K562 (cell line): ENCODE results near the gene FAM227A. TPM values are rescaled to one million over a fixed set of nuclear protein-coding genes. Genes with fewer than 3 reads are reported as not detected.

Experiments used
- ATAC-seq: fragments of 200-7000 bp; cut with Tn5 transposase; 3 replicates; pipeline ENCODE4 v1.9.1; 2020; ENCODE audit warnings: moderate library complexity
- BruUV-seq: library from RNA; stranded (reverse); fragments of 400-500 nt; replicated peaks from 2 replicates; lab custom pipeline; 2021; lab: Mats Ljungman, UMichigan
- CTCF ChIA-PET: fragments of 300-600 bp; formaldehyde crosslinking; extraction: SDS; loops from one replicate; lab custom pipeline; 2021; ENCODE audit warnings: low intra/inter-chr PET ratio; lab: Yijun Ruan, JAX
- POLR2A ChIA-PET: fragments of 300-600, 350-650 bp; sonication (Branson Sonifier 250); formaldehyde crosslinking; extraction: SDS; loops from one replicate; lab custom pipeline; 2021; ENCODE audit warnings: antibody characterized with exemption, inconsistent platforms; lab: Yijun Ruan, JAX
- DNase-seq, 4 experiments: peaks; one replicate each; pipeline versions ENCODE4 v3.0.0 to v3.0.0-alpha.2; 2011 to 2018; ENCODE audit warnings: low spot score in 3 of 4, mixed read lengths in 3 of 4; ENCODE audit errors: extremely low read depth in 1 of 4
- FAIRE-seq: peaks from 2 replicates; lab custom pipeline; 2011; peaks lifted over from hg19 to GRCh38; lab: Jason Lieb, UNC
- H2AFZ ChIP-seq: 2 replicates; pipeline ENCODE4 v1.6.0; 2011; ENCODE audit warnings: low read depth, low read length, control low read depth, inconsistent platforms
- H3K27ac ChIP-seq: fragments of 200-600 bp; 3 replicates; pipeline ENCODE4 v1.8.0; 2011; ENCODE audit warnings: low read depth, mild to moderate bottlenecking, control low read depth, inconsistent platforms, low read length, moderate library complexity, mixed read lengths; ENCODE audit errors: extremely low read depth
- H3K27me3 ChIP-seq, 2 experiments: fragments of 300-600 bp in 1 of 2; 2 replicates in 1 of 2; 3 replicates in 1 of 2; pipeline versions ENCODE4 v1.6.0 to v1.8.0; 2011; ENCODE audit warnings: inconsistent platforms in 2 of 2, low read length in 2 of 2, mild to moderate bottlenecking in 1 of 2, mixed read lengths in 1 of 2, moderate library complexity in 1 of 2; ENCODE audit not compliant: control insufficient read depth in 2 of 2, insufficient read depth in 2 of 2
- H3K36me3 ChIP-seq: fragments of 300-600 bp; 3 replicates; pipeline ENCODE4 v1.8.0; 2011; ENCODE audit warnings: mild to moderate bottlenecking, low read length, inconsistent platforms; ENCODE audit not compliant: control insufficient read depth, insufficient read depth
- H3K4me1 ChIP-seq, 2 experiments: fragments of 200-600 bp in 1 of 2; replicated peaks in 1 of 2; 2 replicates in 1 of 2; 3 replicates in 1 of 2; pipeline versions ENCODE4 v1.5.1 to v1.8.0; 2011; ENCODE audit warnings: inconsistent platforms in 2 of 2, low read length in 2 of 2, mild to moderate bottlenecking in 1 of 2, mixed read lengths in 1 of 2, moderate library complexity in 1 of 2; ENCODE audit not compliant: control insufficient read depth in 2 of 2, insufficient read depth in 2 of 2
- H3K4me2 ChIP-seq: 2 replicates; pipeline ENCODE4 v1.6.1; 2011; ENCODE audit warnings: low read length, control low read depth, inconsistent platforms, mixed read lengths; ENCODE audit not compliant: insufficient read depth
- H3K4me3 ChIP-seq: fragments of 200-600 bp; sonication (generic), shearing (Covaris generic); 2 replicates; pipeline ENCODE4 v1.5.1; 2016; ENCODE audit warnings: control low read depth, inconsistent platforms
- H3K79me2 ChIP-seq: fragments of 200-600 bp; 3 replicates; pipeline ENCODE4 v1.8.0; 2011; ENCODE audit warnings: low read length, inconsistent platforms; ENCODE audit not compliant: control insufficient read depth, insufficient read depth
- H3K9ac ChIP-seq, 2 experiments: 2 replicates each; pipeline versions ENCODE4 v1.6.0 to v1.6.1; 2011; ENCODE audit warnings: low read depth in 2 of 2, low read length in 2 of 2, control low read depth in 1 of 2, inconsistent platforms in 1 of 2, mild to moderate bottlenecking in 1 of 2, mixed read lengths in 1 of 2; ENCODE audit not compliant: insufficient read depth in 1 of 2
- H3K9me1 ChIP-seq: one replicate; pipeline ENCODE4 v1.6.0; 2011; ENCODE audit warnings: inconsistent platforms, mild to moderate bottlenecking, low read length, moderate library complexity; ENCODE audit not compliant: control insufficient read depth, insufficient read depth
- H3K9me3 ChIP-seq: replicated peaks from 2 replicates; pipeline ENCODE4 v1.5.1; 2011; ENCODE audit warnings: low read depth, low read length, inconsistent platforms; ENCODE audit not compliant: control insufficient read depth, insufficient read depth
- H4K20me1 ChIP-seq: replicated peaks from 2 replicates; pipeline ENCODE4 v1.6.1; 2011; ENCODE audit warnings: low read length, inconsistent platforms, mixed read lengths; ENCODE audit not compliant: control insufficient read depth, insufficient read depth
- FIP1L1 ChIP-seq: fragments of 200-400 bp; formaldehyde crosslinking; IDR thresholded peaks from 2 replicates; pipeline ENCODE4 v1.6.1; 2018; ENCODE audit warnings: mild to moderate bottlenecking, low read depth, low read length; ENCODE audit not compliant: poor library complexity, severe bottlenecking
- ILF3 ChIP-seq: fragments of 450-650 bp; IDR thresholded peaks from 2 replicates; pipeline ENCODE4 v1.6.1; 2018; ENCODE audit warnings: antibody characterized with exemption, mild to moderate bottlenecking, moderate library complexity, borderline replicate concordance
- MCM3 ChIP-seq: fragments of 450-650 bp; IDR thresholded peaks from 2 replicates; pipeline ENCODE4 v1.6.1; 2016
- RBBP5 ChIP-seq: fragments of 200-600 bp; sonication (generic); IDR thresholded peaks from 2 replicates; pipeline ENCODE4 v1.6.1; 2012; ENCODE audit warnings: borderline replicate concordance, mild to moderate bottlenecking, low read length, control low read depth, inconsistent platforms; ENCODE audit not compliant: insufficient read depth, poor library complexity, severe bottlenecking
- SIN3B ChIP-seq: fragments of 450-650 bp; IDR thresholded peaks from 2 replicates; pipeline ENCODE4 v1.6.1; 2017; ENCODE audit warnings: low read depth, mild to moderate bottlenecking, moderate library complexity
- ZC3H4 ChIP-seq: sonication (generic); formaldehyde crosslinking; IDR thresholded peaks from 2 replicates; pipeline ENCODE4 v1.9.0; 2021; ENCODE audit warnings: missing genetic modification reagents, borderline replicate concordance
- ZNF324 ChIP-seq: fragments of 250-450 bp; sonication (Bioruptor Pico); IDR thresholded peaks from 2 replicates; pipeline ENCODE4 v1.4.0; 2020; ENCODE audit warnings: mild to moderate bottlenecking
- WGBS: fragments of 100-300 bp; shearing (Covaris generic); methylation state at CpG from one replicate; pipeline ENCODE4 v1.1.6; 2016; ENCODE audit warnings: low coverage, mixed read lengths; ENCODE audit not compliant: insufficient coverage; ENCODE audit errors: missing lambda C conversion rate; 5-methylcytosine and 5-hydroxymethylcytosine counted together
- in situ Hi-C: fragments of 300-500 bp; cut with MboI; formaldehyde crosslinking; loops from 4 replicates; pipeline ENCODE4 v1.15.0; 2018; ENCODE audit warnings: inconsistent platforms, mixed read lengths
- intact Hi-C: fragments of 100-400 bp; cut with micrococcal nuclease; formaldehyde crosslinking; loops from 2 replicates; pipeline ENCODE4 v1.14.2; 2022
- polyA plus RNA-seq, 8 experiments: library from polyadenylated mRNA; depleted of rRNA in 4 of 8; stranded (reverse) in 5 of 8; unstranded in 3 of 8; fragments of >200 nt; fragmentation: Nextera tagmentation in 2 of 8; fragmentation: Illumina TruSeq in 1 of 8; extraction: Ambion mirVana in 2 of 8; extraction: Trizol in 1 of 8; gene quantifications; 2 replicates each; pipeline versions ENCODE4 v1.2.1 to v1.2.3, GENCODE V29; 2011 to 2014; ENCODE audit warnings: inconsistent platforms in 1 of 8, missing spikeins in 1 of 8
- total RNA-seq, 7 experiments: library from RNA; depleted of rRNA in 6 of 7; stranded (reverse); fragments of >200 nt in 6 of 7; fragmentation: Illumina TruSeq in 2 of 7; extraction: Trizol in 2 of 7; gene quantifications; 2 replicates each; pipeline versions ENCODE4 v1.2.1 to v1.2.3, GENCODE V29; 2011 to 2021; ENCODE audit warnings: low replicate concordance in 1 of 7
- TF ChIP-seq, protein P1 (sequence below): fragments of 250-450 bp; sonication (Bioruptor Pico); IDR thresholded peaks from 2 replicates; pipeline ENCODE4 v1.8.0; 2022; ENCODE audit warnings: inconsistent platforms, mild to moderate bottlenecking, moderate library complexity, borderline replicate concordance
- TF ChIP-seq, protein P2 (sequence below), 2 experiments: IDR thresholded peaks; 2 replicates each; pipeline ENCODE4 v1.6.1; 2012; ENCODE audit warnings: improper control_type of control experiment in 2 of 2, low read depth in 2 of 2, low read length in 2 of 2, borderline replicate concordance in 1 of 2
- TF ChIP-seq, protein P3 (sequence below): sonication (generic); formaldehyde crosslinking; IDR thresholded peaks from 2 replicates; pipeline ENCODE4 v1.8.0; 2022; ENCODE audit warnings: mild to moderate bottlenecking, low read depth, missing genetic modification reagents

Gene FAM227A
- total and polyA plus RNA-seq, 9 of the 15 experiments (the other 6 are each of a cell fraction or from before 2014, with no cell fraction given), result 0.10 to 2.2 (median 0.83) TPM

DNA sequence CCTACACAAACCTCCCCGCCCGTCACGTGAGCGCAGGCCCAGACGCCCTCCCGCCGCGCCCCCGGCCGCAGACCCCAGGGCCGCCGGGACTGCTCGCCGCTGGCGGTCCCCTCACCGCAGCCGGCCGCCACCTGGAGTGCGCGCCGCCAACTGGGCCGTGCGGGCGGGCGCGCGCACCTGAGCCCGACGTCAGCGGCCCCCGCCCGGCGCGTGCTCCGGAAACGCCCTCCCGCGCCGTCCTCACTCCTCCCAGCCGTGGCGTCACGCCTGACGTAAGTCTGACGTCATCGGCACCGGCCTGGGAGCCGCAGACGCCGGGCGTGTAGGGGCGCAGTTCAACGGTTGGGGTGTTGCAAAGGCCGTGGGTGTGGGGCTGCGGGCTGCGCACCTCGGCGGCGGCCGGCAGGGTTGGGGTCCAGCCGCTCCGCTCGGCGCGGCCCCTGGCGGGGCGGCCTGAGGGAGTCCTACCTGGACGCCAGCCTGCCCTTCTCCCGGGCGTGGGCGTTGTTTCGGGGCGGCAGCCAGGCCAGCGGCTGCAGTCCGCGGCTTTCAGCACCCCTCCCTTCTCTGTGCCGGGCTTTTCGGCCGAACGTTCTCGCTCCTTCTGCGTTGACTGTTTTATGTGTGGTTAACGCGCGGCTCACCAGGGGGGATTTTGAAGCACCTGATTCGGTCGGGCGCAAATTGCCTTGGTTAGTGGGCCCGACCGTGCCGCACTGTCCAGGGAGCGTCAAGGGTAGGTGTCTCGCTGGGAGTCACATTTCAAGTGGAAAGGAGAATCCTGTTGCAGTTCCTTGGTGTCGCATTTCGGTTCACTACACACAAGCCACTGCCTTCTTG is 44.8 kb upstream of the FAM227A start, which contains the start of gene JOSD1 (continued):
- TF ChIP-seq, protein P1, sequence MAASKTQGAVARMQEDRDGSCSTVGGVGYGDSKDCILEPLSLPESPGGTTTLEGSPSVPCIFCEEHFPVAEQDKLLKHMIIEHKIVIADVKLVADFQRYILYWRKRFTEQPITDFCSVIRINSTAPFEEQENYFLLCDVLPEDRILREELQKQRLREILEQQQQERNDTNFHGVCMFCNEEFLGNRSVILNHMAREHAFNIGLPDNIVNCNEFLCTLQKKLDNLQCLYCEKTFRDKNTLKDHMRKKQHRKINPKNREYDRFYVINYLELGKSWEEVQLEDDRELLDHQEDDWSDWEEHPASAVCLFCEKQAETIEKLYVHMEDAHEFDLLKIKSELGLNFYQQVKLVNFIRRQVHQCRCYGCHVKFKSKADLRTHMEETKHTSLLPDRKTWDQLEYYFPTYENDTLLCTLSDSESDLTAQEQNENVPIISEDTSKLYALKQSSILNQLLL (CRISPR knock-in tag), result no peak

DNA sequence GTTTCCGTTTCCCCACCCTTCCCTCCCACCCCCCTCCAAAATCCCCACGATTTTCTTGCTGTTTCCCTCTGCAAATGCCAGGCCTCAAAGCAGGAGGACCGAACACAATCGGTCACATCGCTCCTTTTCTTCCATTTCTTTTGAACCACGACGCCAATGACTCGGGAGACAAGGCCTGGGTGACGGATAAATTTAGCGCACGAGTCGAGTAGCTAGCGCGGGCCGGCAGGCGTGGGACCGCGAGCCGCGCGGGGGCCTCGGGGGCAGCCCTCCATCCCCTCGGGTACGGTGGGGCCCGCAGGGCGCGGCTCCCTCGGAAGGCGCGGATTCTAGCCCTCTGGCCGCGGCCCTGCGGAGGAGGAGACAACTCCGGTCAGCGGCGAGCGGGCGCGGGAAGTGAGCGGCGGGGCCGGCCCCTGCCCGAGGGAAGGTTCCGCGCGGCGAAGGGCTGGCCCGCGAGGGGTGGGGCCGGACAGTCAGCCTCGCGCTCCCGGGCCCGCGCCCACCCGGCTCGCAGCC is 44.1 kb upstream of the FAM227A start:
- Histone ChIP-seq H3K9me1 (no peaks in the 10 kb centered on the region), H3K9ac (peak overlapping the region; percentile 86 to 96), H3K4me3 (peak overlapping the region; percentile 89), H2AFZ (peak overlapping the region; percentile 61), H3K27me3 (no peaks in the 10 kb centered on the region), H3K9me3 (no peaks in the 10 kb centered on the region), H3K4me1 (peaks cover 39 to 40% of the 10 kb centered on the region in 2 experiments; a peak in 4 of 5 replicates), H3K36me3 (peaks cover 25% of the 10 kb centered on the region), H3K79me2 (peaks cover 55% of the 10 kb centered on the region), H3K4me2 (peak overlapping the region; percentile 83), H3K27ac (peak overlapping the region; percentile 89), H4K20me1 (no peaks in the 10 kb centered on the region; the same call in 1 of the 2 replicates)
- DNase-seq, result peak in 1 of 4 experiments; percentile 64
- intact Hi-C loops (no loop called here), in situ Hi-C loops (no loop called here)
- WGBS, result 0% methylated on average over 34 of the region's 57 CpGs
- no peak for FAIRE-seq
- BruUV-seq, result no TSS peak
- ChIA-PET POLR2A (interaction anchor here (0.6 to 1.5 kb wide), 4 partner anchors 17 to 820 kb away, joined by 3 to 9 read pairs (median 3); partner anchors contain the start of genes ATF4 and TOMM22), CTCF (no interaction called here)
- peak; percentile 53 for ATAC-seq
- TF ChIP-seq ZNF324 (CRISPR knock-in tag) (no peak), ILF3 (0 out of 2 replicates have a peak, but pooled peaks have one; percentile 9), SIN3B (0 out of 2 replicates have a peak, but pooled peaks have one; percentile 25), ZC3H4 (CRISPR knock-in tag) (0 out of 2 replicates have a peak, but pooled peaks have one; percentile 32), RBBP5 (peak; percentile 5), FIP1L1 (no peak), MCM3 (no peak)
- TF ChIP-seq, protein P2, sequence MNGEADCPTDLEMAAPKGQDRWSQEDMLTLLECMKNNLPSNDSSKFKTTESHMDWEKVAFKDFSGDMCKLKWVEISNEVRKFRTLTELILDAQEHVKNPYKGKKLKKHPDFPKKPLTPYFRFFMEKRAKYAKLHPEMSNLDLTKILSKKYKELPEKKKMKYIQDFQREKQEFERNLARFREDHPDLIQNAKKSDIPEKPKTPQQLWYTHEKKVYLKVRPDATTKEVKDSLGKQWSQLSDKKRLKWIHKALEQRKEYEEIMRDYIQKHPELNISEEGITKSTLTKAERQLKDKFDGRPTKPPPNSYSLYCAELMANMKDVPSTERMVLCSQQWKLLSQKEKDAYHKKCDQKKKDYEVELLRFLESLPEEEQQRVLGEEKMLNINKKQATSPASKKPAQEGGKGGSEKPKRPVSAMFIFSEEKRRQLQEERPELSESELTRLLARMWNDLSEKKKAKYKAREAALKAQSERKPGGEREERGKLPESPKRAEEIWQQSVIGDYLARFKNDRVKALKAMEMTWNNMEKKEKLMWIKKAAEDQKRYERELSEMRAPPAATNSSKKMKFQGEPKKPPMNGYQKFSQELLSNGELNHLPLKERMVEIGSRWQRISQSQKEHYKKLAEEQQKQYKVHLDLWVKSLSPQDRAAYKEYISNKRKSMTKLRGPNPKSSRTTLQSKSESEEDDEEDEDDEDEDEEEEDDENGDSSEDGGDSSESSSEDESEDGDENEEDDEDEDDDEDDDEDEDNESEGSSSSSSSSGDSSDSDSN (IDR thresholded peaks at IDR 0.05; ENCODE audit: borderline replicate concordance in 1 of 2, low read depth in 2 of 2, low read length in 2 of 2), result peak in 1 of 2 experiments; percentile 56; a peak in 1 of 4 replicates
- TF ChIP-seq, protein P3, sequence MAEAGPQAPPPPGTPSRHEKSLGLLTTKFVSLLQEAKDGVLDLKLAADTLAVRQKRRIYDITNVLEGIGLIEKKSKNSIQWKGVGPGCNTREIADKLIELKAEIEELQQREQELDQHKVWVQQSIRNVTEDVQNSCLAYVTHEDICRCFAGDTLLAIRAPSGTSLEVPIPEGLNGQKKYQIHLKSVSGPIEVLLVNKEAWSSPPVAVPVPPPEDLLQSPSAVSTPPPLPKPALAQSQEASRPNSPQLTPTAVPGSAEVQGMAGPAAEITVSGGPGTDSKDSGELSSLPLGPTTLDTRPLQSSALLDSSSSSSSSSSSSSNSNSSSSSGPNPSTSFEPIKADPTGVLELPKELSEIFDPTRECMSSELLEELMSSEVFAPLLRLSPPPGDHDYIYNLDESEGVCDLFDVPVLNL (CRISPR knock-in tag), result no peak
